ENCODE results near the gene TCP10L.

DNA sequence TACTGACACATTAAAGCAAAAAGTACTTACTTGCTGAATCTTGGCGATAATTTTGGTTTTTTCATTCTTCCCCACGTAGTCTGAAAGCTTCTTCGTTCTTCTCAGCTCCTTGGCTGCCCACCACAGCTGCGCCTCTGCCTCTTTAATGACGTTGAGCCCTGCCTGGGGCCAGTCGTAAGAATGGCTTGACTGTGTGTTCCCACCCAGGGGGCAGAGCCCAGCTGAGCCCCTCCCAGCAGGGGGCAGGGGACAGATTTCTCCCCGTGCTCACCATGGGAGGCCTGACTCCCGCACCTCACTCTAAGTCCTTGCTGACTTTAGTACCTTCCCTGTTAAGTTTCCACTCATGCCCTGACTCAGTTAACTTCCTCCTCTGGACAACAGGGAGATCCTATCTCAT lies 17.8 kb upstream of the TCP10L start:
- TF ChIP-seq POLR2A (IDR thresholded peaks at IDR 0.05; ENCODE audit: extremely low read depth, insufficient read length) (no peak), MYC (IDR thresholded peaks at IDR 0.05; ENCODE audit: low read depth, low read length) (no peak)
- TF ChIP-seq, protein P1, sequence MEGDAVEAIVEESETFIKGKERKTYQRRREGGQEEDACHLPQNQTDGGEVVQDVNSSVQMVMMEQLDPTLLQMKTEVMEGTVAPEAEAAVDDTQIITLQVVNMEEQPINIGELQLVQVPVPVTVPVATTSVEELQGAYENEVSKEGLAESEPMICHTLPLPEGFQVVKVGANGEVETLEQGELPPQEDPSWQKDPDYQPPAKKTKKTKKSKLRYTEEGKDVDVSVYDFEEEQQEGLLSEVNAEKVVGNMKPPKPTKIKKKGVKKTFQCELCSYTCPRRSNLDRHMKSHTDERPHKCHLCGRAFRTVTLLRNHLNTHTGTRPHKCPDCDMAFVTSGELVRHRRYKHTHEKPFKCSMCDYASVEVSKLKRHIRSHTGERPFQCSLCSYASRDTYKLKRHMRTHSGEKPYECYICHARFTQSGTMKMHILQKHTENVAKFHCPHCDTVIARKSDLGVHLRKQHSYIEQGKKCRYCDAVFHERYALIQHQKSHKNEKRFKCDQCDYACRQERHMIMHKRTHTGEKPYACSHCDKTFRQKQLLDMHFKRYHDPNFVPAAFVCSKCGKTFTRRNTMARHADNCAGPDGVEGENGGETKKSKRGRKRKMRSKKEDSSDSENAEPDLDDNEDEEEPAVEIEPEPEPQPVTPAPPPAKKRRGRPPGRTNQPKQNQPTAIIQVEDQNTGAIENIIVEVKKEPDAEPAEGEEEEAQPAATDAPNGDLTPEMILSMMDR (IDR thresholded peaks at IDR 0.05; ENCODE audit: low read depth, low read length): no peak
- TF ChIP-seq, protein P2, sequence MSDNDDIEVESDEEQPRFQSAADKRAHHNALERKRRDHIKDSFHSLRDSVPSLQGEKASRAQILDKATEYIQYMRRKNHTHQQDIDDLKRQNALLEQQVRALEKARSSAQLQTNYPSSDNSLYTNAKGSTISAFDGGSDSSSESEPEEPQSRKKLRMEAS (IDR thresholded peaks at IDR 0.05; ENCODE audit: low read depth, low read length): no peak

Measured in NB4 (cell line).